Fibroblast of peridontal ligament (primary cell): ENCODE data around the gene HAUS3.
"Not testable (repeated sequence)": the region's sequence is repeated elsewhere in the genome, so short reads cannot be mapped to it uniquely, and the experiment has no call there.

Source experiments
- DNase-seq: peaks from one replicate; pipeline ENCODE4 v3.0.0-alpha.2; 2010; ENCODE audit errors: extremely low read depth

HAUS3 gene

GRCh38 chr4:2220016-2220630, 21.8 kb downstream of the HAUS3 start:
- DNase-seq, result peak; percentile 76

GRCh38 chr4:2219233-2219760, 22.6 kb downstream of the HAUS3 start:
- no peak for DNase-seq

GRCh38 chr4:2218436-2218835, 23.5 kb downstream of the HAUS3 start:
- no peak for DNase-seq

- no peak for DNase-seq
Measured at GRCh38 chr4:2217726-2218125, 24.2 kb downstream of the HAUS3 start.

- no peak for DNase-seq
Measured at GRCh38 chr4:2212831-2213230, 29.1 kb downstream of the HAUS3 start.

GRCh38 chr4:2202789-2203188, 39.1 kb downstream of the HAUS3 start:
- not testable (repeated sequence) for DNase-seq

GRCh38 chr4:2194496-2194895, 47.4 kb downstream of the HAUS3 start:
- DNase-seq, result no peak

GRCh38 chr4:2193326-2193725, 48.6 kb downstream of the HAUS3 start:
- no peak for DNase-seq

- DNase-seq, result no peak
Measured at GRCh38 chr4:2186865-2187172, 55.1 kb downstream of the HAUS3 start.

- DNase-seq, result peak; percentile 3
Measured at GRCh38 chr4:2186133-2186864, 55.6 kb downstream of the HAUS3 start.

GRCh38 chr4:2183394-2183793, 58.5 kb downstream of the HAUS3 start:
- DNase-seq, result peak; percentile 6

GRCh38 chr4:2182994-2183393, 58.9 kb downstream of the HAUS3 start:
- no peak for DNase-seq

GRCh38 chr4:2180410-2180809, 61.5 kb downstream of the HAUS3 start:
- DNase-seq, result no peak

- DNase-seq, result no peak
Measured at GRCh38 chr4:2179717-2180116, 62.2 kb downstream of the HAUS3 start.

- DNase-seq, result no peak
Measured at GRCh38 chr4:2178986-2179385, 62.9 kb downstream of the HAUS3 start.
